ENCODE measurements around the gene PNPLA8.

Gene PNPLA8

GRCh38 chr7:108442039-108442568 lies 83.8 kb downstream of the PNPLA8 start:
- Histone ChIP-seq H3K27ac (replicated peaks) (no peak overlapping the region), H3K27me3 (ENCODE audit: insufficient read depth, poor library complexity, severe bottlenecking) (no peaks in the 10 kb centered on the region), H3K4me3 (replicated peaks; ENCODE audit: insufficient read depth, low read length) (no peak overlapping the region)
- TF ChIP-seq SPI1 (IDR thresholded peaks at IDR 0.05; ENCODE audit: borderline replicate concordance, low read depth) (no peak), REST (IDR thresholded peaks at IDR 0.05; ENCODE audit: insufficient replicate concordance, low read depth) (no peak), GABPA (IDR thresholded peaks at IDR 0.05; ENCODE audit: low read depth) (no peak), CTCF (IDR thresholded peaks at IDR 0.05; ENCODE audit: insufficient read depth, low read length) (no peak), POLR2AphosphoS5 (IDR thresholded peaks at IDR 0.05; ENCODE audit: low read depth) (no peak)
- no peak for DNase-seq (ENCODE audit: low read depth in 1 of 2, low spot score in 1 of 2)

GRCh38 chr7:108441392-108441955 lies 84.5 kb downstream of the PNPLA8 start:
- Histone ChIP-seq H3K27me3 (ENCODE audit: insufficient read depth, poor library complexity, severe bottlenecking) (no peaks in the 10 kb centered on the region), H3K4me3 (replicated peaks; ENCODE audit: insufficient read depth, low read length) (no peak overlapping the region), H3K27ac (replicated peaks) (no peak overlapping the region)
- TF ChIP-seq POLR2AphosphoS5 (IDR thresholded peaks at IDR 0.05; ENCODE audit: low read depth) (no peak), REST (IDR thresholded peaks at IDR 0.05; ENCODE audit: insufficient replicate concordance, low read depth) (no peak), CTCF (IDR thresholded peaks at IDR 0.05; ENCODE audit: insufficient read depth, low read length) (no peak), SPI1 (IDR thresholded peaks at IDR 0.05; ENCODE audit: borderline replicate concordance, low read depth) (no peak), GABPA (IDR thresholded peaks at IDR 0.05; ENCODE audit: low read depth) (no peak)
- DNase-seq (ENCODE audit: low read depth in 1 of 2, low spot score in 1 of 2), result no peak

- TF ChIP-seq SPI1 (IDR thresholded peaks at IDR 0.05; ENCODE audit: borderline replicate concordance, low read depth) (no peak), GABPA (IDR thresholded peaks at IDR 0.05; ENCODE audit: low read depth) (no peak), REST (IDR thresholded peaks at IDR 0.05; ENCODE audit: insufficient replicate concordance, low read depth) (no peak), CTCF (IDR thresholded peaks at IDR 0.05; ENCODE audit: insufficient read depth, low read length) (no peak), POLR2AphosphoS5 (IDR thresholded peaks at IDR 0.05; ENCODE audit: low read depth) (no peak)
- Histone ChIP-seq H3K27me3 (ENCODE audit: insufficient read depth, poor library complexity, severe bottlenecking) (no peaks in the 10 kb centered on the region), H3K27ac (replicated peaks) (no peak overlapping the region), H3K4me3 (replicated peaks; ENCODE audit: insufficient read depth, low read length) (no peak overlapping the region)
- no peak for DNase-seq (ENCODE audit: low read depth in 1 of 2, low spot score in 1 of 2)
Measured at GRCh38 chr7:108440613-108441012, 85.3 kb downstream of the PNPLA8 start.
